GM06990 (cell line): Measurements from ENCODE around the gene ADORA1.

Experiments
- DNase-seq: peaks from one replicate; pipeline ENCODE4 v3.0.0-alpha.2; 2011; ENCODE audit not compliant: insufficient read length; ENCODE audit errors: extremely low read depth
- H3K27me3 ChIP-seq: replicated peaks from 2 replicates; pipeline ENCODE4 v1.6.0; 2011; ENCODE audit warnings: low read length; ENCODE audit not compliant: control insufficient read depth, insufficient read depth
- H3K36me3 ChIP-seq: 2 replicates; pipeline ENCODE4 v1.5.1; 2011; ENCODE audit warnings: low read length; ENCODE audit not compliant: control insufficient read depth, insufficient read depth
- H3K4me3 ChIP-seq: replicated peaks from 2 replicates; pipeline ENCODE4 v1.5.1; 2011; ENCODE audit warnings: low read depth, mild to moderate bottlenecking, control low read depth, low read length
- CTCF ChIP-seq: IDR thresholded peaks from 2 replicates; pipeline ENCODE4 v1.5.1; 2011; ENCODE audit warnings: low read length, control low read depth, mild to moderate bottlenecking, inconsistent platforms; ENCODE audit not compliant: insufficient read depth, poor library complexity, severe bottlenecking

ADORA1 gene

GRCh38 chr1:203199816-203200571 lies 72.5 kb downstream of the ADORA1 start:
- no peak for TF ChIP-seq CTCF

GRCh38 chr1:203200916-203201315 lies 73.4 kb downstream of the ADORA1 start:
- Histone ChIP-seq H3K27me3 (no peaks in the 10 kb centered on the region; the same call in 1 of the 2 replicates), H3K36me3 (no peaks in the 10 kb centered on the region), H3K4me3 (no peak overlapping the region)
- no peak for DNase-seq
- TF ChIP-seq CTCF, result no peak

More at GRCh38 chr1:203199816-203200571, 72.5 kb downstream of the ADORA1 start:
- Histone ChIP-seq H3K27me3 (no peaks in the 10 kb centered on the region; the same call in 1 of the 2 replicates), H3K36me3 (no peaks in the 10 kb centered on the region), H3K4me3 (no peak overlapping the region)
- no peak for DNase-seq

- DNase-seq, result no peak
- H3K27me3 ChIP-seq, result no peaks in the 10 kb centered on the region; the same call in 1 of the 2 replicates
- H3K36me3 ChIP-seq, result no peaks in the 10 kb centered on the region
- no peak for TF ChIP-seq CTCF
- no peak overlapping the region for H3K4me3 ChIP-seq
Observed at GRCh38 chr1:203201516-203202205, 74.1 kb downstream of the ADORA1 start.

- Histone ChIP-seq H3K4me3 (no peak overlapping the region), H3K27me3 (no peaks in the 10 kb centered on the region), H3K36me3 (no peaks in the 10 kb centered on the region)
- no peak for TF ChIP-seq CTCF
- DNase-seq, result no peak
Observed at GRCh38 chr1:203202431-203203245, 75.1 kb downstream of the ADORA1 start.

GRCh38 chr1:203204756-203205155 lies 77.2 kb downstream of the ADORA1 start:
- Histone ChIP-seq H3K4me3 (no peak overlapping the region), H3K36me3 (no peaks in the 10 kb centered on the region), H3K27me3 (no peaks in the 10 kb centered on the region)
- no peak for DNase-seq
- no peak for TF ChIP-seq CTCF
